ENCODE data around the gene AUH. TPM values are rescaled to one million over a fixed set of nuclear protein-coding genes. Genes with fewer than 3 reads are reported as not detected.

The AUH gene
- total and polyA plus RNA-seq, 9 of the 15 experiments (the other 6 are each of a cell fraction or from before 2014, with no cell fraction given): 3.4 to 29.0 (median 10.1) TPM

- TF ChIP-seq RBFOX2 (IDR thresholded peaks at IDR 0.05; ENCODE audit: low read depth, low read length): no peak
- no peak for TF ChIP-seq HDAC6 (IDR thresholded peaks at IDR 0.05; ENCODE audit: low read depth, low read length)
- no peak for TF ChIP-seq CLOCK (CRISPR knock-in tag; IDR thresholded peaks at IDR 0.05; ENCODE audit: borderline replicate concordance)
- TF ChIP-seq ZNF445 (CRISPR knock-in tag; IDR thresholded peaks at IDR 0.05; ENCODE audit: low read depth): no peak
- no peak for TF ChIP-seq SP1 (CRISPR knock-in tag; IDR thresholded peaks at IDR 0.05)
- no peak for TF ChIP-seq IRF9 (tag; IDR thresholded peaks at IDR 0.05)
- TF ChIP-seq NKRF (IDR thresholded peaks at IDR 0.05; ENCODE audit: borderline replicate concordance): no peak
- TF ChIP-seq ZBTB43 (CRISPR knock-in tag; IDR thresholded peaks at IDR 0.05): no peak
These were observed 28.2 kb downstream of the AUH start (continued) for GRCh38 chr9:91333551-91333950.

All from K562 (cell line).